ENCODE results near the gene VEGFD.

- TF ChIP-seq ZNF677 (tag by site-specific recombination; IDR thresholded peaks at IDR 0.05) (no peak), GLIS1 (tag by site-specific recombination; IDR thresholded peaks at IDR 0.05) (no peak), ZNF654 (tag by site-specific recombination; IDR thresholded peaks at IDR 0.05; ENCODE audit: low read depth) (no peak), ZNF792 (tag by site-specific recombination; IDR thresholded peaks at IDR 0.05) (no peak), YY1 (tag by site-specific recombination; IDR thresholded peaks at IDR 0.05) (no peak), GLI4 (tag by site-specific recombination; IDR thresholded peaks at IDR 0.05) (no peak), KLF16 (tag by site-specific recombination; IDR thresholded peaks at IDR 0.05) (no peak), ZBTB7A (tag by site-specific recombination; IDR thresholded peaks at IDR 0.05; ENCODE audit: low read depth) (no peak), ZNF391 (tag by site-specific recombination; IDR thresholded peaks at IDR 0.05; ENCODE audit: borderline replicate concordance, low read depth) (no peak)
- TF ChIP-seq, protein P1, sequence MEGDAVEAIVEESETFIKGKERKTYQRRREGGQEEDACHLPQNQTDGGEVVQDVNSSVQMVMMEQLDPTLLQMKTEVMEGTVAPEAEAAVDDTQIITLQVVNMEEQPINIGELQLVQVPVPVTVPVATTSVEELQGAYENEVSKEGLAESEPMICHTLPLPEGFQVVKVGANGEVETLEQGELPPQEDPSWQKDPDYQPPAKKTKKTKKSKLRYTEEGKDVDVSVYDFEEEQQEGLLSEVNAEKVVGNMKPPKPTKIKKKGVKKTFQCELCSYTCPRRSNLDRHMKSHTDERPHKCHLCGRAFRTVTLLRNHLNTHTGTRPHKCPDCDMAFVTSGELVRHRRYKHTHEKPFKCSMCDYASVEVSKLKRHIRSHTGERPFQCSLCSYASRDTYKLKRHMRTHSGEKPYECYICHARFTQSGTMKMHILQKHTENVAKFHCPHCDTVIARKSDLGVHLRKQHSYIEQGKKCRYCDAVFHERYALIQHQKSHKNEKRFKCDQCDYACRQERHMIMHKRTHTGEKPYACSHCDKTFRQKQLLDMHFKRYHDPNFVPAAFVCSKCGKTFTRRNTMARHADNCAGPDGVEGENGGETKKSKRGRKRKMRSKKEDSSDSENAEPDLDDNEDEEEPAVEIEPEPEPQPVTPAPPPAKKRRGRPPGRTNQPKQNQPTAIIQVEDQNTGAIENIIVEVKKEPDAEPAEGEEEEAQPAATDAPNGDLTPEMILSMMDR (tag by site-specific recombination; IDR thresholded peaks at IDR 0.05), result no peak
These were observed 14.7 kb upstream of the VEGFD start for GRCh38 chrX:15398874-15399273.

Data from HEK293 (cell line).